HT1080 (cell line): ENCODE results near the gene MMS22L. TPM values are rescaled to one million over a fixed set of nuclear protein-coding genes. Genes with fewer than 3 reads are reported as not detected.
"Not testable (repeated sequence)": the region's sequence is repeated elsewhere in the genome, so short reads cannot be mapped to it uniquely, and the experiment has no call there.

Source experiments
- DNase-seq: peaks from one replicate; pipeline ENCODE4 v3.0.0-alpha.2; 2015; ENCODE audit warnings: low read depth
- total RNA-seq: library from RNA; depleted of rRNA; stranded (reverse); fragments of >200 nt; shearing (Covaris generic); gene quantifications from 2 replicates; pipeline ENCODE4 v1.2.3, GENCODE V29; 2014

Gene MMS22L
- total RNA-seq, 1 experiment from 2014 or later = 25.0 TPM

DNA sequence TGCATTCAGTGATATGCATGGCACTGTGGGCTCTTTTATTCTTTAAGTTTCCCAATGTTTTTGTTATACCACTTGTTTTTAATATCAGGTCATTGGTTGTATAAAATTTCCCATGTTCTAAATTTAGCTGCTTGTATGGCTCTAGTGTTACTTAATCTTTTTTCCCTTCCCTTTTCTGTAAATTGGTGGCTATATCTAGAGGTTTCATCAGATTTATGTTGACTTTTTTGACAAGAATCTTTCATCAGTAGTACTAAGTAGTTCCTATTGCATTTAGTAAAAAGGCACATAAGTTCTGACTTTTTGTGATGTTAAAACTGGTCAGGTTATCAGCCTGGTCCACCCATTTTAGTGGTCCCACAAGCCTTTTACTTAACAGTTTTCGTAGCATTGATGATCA lies 51.1 kb downstream of the MMS22L start:
- DNase-seq = no peak

DNA sequence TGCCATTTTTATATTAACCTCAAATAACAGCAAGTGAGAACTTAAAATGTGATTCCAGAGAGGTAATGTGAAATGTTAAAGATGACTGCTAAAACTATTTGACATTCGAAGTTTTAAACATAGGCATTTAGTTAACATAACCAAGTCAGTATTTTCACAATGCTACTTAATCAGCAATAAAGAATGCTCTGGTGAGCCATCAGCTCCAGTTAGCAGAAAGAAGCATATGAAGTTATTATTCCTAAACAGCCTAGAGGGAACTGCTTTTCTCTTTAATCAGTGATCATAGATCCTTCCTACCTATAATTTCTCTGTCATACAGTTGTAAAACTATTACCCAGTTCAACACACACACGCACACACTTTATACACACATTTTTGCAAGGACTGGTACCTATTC lies 60.1 kb downstream of the MMS22L start:
- no peak for DNase-seq

DNA sequence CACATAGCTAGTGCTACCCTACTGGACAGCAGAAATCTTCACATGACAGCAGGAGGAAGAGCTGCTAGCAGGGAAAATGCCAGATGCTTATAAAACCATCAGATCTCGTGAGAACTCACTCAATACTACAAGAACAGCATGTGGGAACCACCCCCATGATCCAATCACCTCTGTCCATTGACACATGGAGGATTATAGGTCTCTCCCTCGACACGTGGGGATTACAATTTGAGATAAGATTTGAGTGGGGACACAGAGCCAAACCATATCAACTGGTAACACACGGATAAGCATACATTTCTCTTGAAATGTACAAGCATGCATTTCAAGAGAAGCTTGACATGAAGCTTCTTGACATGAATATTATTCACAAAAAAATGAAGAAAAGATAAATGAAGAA lies 64.1 kb downstream of the MMS22L start:
- DNase-seq = no peak

DNA sequence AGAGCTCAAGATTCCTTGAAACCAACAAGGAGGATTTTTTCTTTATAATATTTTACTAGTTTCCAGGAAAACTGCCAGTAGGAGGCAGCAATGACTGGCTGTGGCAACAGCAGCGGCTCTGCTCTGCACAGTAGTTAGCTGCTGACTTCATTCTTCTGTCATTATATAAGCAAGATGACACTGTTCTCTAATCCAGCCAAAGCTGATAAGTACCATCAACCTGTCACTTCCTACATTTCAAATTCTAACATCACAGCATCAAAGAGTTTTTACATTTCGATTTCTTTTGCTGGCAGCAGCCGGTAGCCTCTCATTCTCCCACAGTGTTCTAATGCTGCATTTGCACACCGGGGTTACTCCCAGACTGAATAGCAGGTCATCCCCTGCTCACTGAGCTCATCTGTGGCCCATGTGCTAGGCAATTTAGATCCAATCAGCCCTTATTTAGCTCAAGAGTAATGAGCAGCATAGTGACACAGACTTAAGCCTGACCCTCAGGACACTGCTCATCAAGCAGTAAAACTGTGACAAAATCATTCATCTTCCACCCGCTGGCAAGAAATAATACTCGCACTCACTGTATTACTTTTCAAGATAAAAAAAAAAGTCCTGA lies 67.8 kb downstream of the MMS22L start:
- DNase-seq = peak; percentile 43

DNA sequence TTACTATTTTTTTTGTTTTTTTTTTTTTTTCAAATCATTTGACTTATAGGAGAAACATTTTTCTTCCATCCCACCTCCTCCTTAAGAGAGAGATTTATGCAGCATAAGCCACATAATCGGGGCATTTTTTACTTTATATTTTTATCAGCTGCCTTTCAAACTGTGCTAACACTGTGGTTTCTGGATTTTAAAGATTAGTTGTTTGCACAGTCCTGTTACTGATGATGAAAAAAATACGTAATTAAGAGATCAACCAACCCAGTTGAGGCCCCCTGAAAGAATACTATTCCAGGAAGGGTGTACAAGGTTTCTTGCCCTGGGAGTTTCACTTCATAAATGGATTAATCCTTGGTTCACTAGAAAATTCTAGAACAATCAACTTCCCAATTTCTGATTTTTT lies 68.3 kb downstream of the MMS22L start:
- DNase-seq = no peak

DNA sequence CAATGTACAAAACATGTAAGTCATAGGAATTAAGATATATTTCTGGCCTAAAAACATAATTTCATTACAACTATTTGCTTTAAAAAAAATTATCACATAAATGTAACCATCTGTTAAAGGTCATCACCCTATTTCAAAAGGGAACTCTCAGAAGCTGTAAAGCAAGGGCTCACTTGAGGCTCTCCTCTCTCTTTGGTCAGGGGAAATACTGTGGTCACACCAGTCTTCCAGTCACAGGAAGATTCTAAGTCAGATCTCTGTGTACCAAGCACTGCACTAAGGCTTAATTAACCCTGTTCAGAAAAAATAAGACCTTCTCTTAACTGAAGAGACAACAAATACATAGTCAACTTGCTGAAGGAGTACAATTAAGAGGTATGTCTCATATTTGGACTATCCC lies 75.6 kb downstream of the MMS22L start:
- no peak for DNase-seq

DNA sequence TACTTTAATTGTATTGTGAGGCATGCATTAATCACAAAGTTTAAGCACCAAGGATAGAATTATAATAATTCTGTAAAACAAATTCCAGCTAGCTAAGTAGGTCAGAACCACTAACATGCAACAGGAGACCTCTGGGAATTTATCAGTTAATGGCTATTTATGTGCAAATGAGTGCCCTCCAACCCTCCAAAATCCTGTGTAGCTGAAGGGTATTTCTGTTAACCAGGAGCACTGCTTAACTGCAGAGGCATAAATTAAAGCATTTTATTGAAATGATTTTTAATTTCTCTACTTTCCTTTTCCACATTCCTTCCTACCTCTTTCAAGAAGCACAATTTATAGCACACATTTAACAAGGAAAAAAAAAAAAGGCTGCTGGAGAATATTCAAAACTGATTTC lies 77.0 kb downstream of the MMS22L start:
- no peak for DNase-seq

DNA sequence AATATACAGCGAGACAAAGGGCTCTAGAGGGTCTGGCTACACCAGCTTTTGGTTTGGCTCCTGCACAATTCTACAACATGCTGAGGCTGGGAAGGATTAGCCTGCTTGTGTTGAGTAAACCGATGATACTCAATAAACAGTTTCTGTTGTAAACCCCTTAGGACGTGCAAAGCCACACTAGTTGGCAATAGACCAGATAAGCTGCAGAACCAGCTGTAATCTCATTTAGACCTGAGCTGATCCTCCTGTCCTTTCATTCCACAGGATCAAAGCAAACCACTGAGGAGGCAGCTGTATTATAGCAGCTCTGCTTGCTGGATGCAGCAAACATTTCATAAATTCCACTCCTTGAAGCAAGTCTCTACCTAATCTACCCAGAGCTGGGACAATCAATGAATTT lies 79.7 kb downstream of the MMS22L start:
- no peak for DNase-seq

DNA sequence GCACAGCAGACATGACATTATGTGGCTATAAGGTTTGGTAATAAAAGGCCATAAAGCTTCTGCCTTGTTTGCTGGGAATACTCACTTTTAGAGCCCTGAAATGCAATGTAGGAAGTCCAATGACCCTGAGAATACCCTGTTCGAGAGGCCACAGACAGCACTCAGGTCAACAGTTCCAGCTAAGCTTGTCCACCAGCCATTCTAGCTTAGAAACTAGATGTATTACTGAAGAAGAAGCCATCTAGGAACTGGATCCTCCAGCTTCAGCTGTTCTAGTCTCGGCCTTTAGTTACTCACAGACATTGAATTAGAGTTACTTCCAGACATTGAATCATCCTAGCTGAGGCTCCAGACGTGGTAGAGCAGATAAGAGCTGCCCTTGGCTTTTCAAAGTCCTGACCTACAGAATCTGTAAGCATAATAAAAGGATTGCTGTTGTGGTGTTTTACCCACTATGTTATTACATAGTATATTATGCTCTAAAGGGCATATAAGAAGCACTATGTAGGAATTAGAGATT lies 84.9 kb downstream of the MMS22L start:
- no peak for DNase-seq

DNA sequence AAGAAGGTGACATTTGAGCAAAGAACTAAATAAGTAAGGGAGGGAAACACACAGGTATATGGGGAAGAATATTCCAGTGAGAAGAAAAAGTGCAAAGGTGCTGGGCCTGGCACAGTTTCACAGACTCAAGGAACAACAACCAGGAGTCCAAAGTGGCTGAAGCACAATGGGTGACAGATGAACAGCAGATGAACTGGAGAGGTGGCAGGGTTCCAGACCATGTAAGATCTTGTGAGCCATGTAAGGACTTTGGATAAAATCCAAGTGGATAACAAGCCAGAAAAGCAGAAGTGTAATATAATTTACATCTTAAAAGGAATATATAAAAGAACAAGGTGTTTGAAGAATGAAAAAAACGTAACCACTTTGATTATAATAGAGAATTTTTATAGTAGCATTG lies 87.9 kb downstream of the MMS22L start:
- DNase-seq = no peak

DNA sequence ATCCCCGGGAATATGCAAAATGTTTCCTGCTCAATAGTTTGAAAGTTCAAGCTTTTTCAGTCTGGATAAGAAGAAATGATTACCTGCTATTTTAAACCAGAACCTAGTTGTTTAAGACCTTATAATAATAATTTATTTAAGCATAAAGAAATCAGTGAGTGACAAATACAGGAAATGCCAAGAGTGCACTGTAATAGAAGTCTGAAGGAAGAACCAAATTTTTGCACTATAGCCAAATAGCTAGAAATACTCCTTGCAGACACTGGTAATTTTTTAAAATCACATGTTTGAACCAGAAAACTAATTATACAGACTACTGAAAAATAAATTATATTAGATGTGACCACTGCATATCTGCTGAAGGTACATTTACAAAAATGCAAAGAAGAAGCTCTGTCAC lies 93.2 kb downstream of the MMS22L start:
- peak; percentile 37 for DNase-seq

DNA sequence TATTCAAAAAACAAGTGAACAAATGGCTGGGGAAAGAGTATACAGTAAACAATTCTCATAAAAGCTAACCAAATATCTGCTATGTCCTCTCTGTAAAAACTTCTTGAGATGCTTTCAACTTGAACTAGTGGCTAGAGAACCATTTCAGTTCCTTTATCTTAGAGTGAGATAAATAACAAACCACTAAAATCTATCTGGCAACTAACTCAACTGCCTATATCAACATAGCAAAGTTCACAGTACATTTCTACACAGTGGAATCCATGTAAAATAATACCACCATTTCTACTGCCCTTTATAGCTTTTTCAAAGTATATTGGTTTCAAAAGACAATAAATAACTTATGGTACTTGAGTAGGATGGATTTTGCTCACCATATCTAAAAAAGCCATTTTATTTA lies 95.1 kb downstream of the MMS22L start:
- DNase-seq = no peak

DNA sequence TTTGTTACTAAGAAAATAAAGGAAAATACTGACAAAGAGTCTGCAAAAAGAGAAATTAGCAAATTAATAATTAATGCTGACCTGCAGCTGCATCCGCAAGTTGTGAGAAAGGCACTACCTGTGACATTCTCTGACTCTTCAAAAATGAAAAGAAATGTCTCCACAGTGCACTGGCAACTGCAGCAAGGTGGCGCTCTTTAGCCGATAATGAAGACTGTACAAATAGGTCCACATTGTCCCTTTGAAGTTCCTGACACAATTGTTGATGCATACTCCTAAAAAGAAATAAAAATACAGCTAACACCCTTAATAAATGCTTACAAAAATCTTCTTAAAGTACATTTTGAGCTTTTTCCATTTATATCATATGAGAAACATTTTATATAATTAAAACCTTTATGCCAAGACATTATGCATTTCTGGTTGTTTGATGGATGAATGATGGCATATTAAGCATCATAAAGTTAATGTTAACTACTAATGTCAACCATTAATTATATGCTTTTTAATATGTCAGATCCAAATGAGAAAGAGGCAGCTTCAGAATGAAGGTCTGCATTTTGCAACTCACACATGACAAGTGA lies 96.5 kb downstream of the MMS22L start:
- peak; percentile 45 for DNase-seq

DNA sequence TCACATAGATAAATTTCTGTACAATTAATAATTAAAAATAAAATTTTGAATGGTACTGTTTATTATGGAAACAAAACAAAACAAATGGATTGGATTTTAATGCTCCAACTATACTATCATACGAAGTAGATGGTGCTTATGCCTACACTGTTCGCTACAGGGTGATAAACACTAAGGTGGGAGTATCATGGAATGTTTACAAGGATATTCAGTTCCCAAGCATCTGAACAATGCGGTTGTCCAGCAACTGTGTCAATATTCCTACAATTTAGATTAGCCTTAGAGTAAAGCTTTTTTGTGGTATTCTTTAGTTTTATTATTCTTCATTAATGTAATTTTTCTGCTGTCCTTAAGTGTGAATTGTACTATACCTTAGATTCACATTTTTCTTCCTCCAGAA lies 105.1 kb downstream of the MMS22L start:
- DNase-seq = no peak

DNA sequence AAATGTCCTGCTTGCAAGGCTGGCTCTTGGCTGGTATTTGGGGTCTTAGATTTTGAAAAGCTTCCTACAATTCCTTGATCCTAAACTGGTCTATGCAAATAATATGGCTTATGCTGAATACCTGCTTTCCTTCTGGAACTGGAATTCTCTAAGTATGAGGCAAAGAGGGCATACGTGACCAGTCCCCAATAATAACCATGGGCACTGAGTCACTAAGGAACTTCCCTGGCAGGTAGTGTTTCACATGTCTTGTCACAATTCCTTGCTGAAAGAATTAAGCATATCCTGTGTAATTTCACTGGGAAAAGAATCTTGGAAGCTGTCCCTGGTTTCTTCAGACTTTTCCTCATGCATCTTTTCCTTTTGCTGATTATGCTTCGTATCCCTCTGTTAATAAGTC lies 106.5 kb downstream of the MMS22L start:
- DNase-seq = no peak

DNA sequence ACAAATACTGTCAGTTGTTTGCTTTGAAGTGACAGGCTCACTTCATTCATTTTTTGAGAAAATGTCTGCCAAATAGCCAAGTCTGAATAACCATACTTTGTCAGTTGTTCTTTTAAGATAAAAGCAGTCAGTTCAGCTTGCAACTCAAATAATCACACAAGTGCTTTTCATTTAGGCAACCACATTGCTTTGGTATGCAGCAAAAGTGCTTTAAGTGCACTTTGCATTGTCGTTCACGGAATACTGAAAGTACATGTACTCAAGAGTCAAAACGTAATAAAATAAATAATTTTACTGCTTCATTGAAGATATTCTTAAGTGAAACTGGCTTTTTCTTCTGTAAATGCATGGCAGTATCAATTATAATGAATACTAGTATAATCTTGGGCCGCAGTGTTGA lies 107.2 kb downstream of the MMS22L start:
- DNase-seq = no peak

DNA sequence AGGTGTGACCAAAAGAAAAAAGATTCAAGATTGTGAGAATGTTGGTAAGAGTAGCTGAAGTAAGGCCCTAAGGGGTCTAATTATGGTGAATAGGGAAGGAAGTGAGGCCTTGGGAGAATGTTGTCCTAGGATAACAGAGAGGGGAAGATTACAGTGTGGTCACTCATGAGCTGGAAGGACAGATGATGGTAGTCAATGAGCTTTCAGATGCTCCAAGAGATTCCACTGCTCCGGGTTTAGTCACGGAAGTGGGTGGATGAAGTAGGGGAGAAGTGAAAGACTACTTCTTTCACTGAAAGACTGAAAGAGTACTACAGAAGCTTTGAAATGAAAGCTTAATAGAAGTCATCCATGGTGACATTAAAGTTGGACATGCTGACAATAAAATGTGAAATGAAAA lies 108.5 kb downstream of the MMS22L start:
- DNase-seq = no peak

DNA sequence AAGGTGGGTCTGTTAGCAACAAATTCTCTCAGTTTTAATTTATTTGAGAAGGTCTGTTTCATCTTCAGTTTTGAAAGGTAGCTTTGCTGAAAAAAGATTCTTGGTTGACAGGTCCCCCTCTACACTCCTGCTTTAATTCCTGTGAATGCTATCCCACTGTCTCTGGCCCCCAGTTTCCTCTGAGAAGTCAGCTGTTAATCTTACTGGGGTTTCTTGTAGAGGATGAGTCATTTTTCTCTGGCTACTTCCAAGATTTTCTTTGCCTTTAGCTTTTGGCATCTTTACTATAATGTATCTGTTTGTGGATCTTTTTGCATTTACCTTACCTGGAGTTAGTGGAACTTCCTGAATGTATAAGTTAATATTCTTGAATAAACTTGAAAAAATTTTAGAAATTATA lies 122.7 kb downstream of the MMS22L start:
- peak; percentile 7 for DNase-seq

DNA sequence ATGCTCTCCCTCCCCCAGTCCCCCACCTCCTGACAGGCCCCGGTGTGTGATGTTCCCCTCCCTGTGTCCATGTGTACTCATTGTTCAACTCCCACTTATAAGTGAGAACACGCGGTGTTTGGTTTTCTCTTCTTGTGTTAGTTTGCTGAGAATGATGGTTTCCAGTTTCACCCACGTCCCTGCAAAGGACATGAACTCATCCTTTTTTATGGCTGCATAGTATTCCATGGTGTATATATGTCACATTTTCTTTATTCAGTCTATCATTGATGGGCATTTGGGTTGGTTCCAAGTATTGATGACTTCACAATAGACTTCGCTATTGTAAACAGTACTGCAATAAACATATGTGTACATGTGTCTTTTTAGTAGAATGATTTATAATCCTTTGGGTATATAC lies 127.6 kb downstream of the MMS22L start:
- not testable (repeated sequence) for DNase-seq

DNA sequence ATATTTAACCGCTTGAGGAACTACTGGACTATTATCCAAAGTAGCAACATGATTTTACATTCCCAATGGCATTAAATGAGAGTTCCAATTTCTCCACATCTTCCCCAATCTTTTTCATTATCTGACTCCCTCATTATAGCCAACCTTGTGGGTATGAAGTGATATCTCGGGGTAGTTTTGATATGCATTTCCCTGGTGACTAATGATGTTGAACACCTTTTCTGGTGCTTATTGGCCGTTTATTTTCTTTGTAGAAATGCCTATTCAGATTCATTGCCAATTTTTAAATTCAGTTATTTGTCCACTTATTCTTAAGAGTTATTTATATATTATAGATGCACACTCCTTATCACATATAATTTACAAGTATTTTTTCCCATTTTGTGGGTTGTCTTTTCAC lies 129.0 kb downstream of the MMS22L start:
- DNase-seq = no peak

DNA sequence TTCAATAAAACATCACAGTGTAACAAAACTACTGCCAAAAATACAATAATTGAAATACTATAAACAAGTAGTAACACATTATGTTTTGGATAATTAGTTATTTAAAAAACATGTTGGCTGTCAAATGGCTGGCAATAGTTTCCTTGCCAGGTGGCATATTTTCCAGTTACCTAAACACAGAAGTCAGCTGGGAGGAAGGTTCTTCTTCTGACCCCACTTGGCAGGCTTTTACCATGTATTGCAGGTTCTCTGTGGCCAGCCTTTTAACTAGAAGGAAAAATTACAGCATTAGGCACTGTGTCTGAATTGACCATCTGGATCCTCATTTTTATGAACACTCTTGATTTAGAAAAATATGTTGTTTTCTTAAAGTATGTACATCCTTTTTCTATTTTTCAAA lies 131.4 kb downstream of the MMS22L start:
- DNase-seq = no peak

DNA sequence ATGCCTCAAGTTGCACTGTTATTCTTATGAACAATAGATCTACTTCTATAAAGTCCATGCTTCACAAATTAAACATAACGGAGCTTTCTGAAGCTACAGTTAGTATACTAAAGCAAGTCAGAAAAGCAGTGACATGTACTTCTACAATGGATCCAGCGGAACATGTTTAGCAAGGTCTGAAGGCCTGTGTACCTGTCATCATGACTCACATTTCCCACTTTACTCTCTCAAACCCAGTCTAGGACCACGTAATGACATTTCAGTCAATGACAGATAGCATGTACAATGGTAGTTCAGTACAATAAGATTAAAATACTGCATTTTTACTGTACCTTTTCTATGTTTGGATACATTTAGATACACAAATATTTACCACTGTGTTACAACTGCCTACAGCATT lies 132.1 kb downstream of the MMS22L start:
- no peak for DNase-seq

DNA sequence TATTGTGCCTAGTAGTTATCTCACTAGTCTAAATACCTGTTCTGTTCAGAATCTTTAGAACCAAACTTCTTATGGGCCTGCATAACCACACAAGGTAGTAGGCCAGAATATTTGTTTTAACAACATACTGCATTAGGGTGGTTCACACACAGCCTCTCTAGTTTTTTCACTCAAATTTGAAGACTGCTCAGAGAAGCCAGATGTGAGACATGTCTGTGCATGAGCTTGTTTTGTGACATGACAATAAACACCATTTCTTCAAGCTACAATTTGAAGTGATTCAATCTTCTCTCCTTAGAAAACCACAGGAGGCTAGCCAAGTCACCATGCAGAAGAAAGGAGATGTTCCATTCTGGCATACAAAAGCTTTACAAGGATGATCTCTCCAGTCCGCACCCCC lies 135.6 kb downstream of the MMS22L start:
- DNase-seq = no peak

DNA sequence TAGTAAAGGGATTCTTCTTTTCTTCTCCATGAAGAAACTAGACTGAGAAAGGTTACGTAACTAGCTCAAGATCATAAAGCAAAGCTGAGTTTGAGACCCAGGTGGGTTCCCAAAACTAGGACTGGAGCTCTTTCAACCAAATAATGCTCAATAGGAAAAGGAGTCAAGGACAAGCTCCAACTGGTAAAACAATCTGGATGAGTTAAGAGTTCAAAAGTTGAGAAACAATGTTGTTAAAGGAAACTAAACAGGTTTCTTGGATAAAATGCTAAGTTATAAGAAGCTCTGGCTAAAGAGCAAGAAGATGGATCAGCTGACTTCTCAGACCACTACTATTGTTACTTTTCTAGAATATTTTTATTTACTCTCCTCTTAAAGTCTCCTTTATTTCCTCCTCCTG lies 137.3 kb downstream of the MMS22L start:
- DNase-seq = no peak
